GM19324 (cell line): ENCODE data around the gene TBCB.
"Not testable (repeated sequence)": the region's sequence is repeated elsewhere in the genome, so short reads cannot be mapped to it uniquely, and the experiment has no call there.

ENCODE experiments used
- ATAC-seq: cut with Tn5 transposase; IDR thresholded peaks from one replicate; pipeline ENCODE4 v1.9.1; 2021; ENCODE audit warnings: mild to moderate bottlenecking, moderate library complexity; ENCODE audit not compliant: unreplicated experiment, low FRiP score

Gene TBCB

DNA sequence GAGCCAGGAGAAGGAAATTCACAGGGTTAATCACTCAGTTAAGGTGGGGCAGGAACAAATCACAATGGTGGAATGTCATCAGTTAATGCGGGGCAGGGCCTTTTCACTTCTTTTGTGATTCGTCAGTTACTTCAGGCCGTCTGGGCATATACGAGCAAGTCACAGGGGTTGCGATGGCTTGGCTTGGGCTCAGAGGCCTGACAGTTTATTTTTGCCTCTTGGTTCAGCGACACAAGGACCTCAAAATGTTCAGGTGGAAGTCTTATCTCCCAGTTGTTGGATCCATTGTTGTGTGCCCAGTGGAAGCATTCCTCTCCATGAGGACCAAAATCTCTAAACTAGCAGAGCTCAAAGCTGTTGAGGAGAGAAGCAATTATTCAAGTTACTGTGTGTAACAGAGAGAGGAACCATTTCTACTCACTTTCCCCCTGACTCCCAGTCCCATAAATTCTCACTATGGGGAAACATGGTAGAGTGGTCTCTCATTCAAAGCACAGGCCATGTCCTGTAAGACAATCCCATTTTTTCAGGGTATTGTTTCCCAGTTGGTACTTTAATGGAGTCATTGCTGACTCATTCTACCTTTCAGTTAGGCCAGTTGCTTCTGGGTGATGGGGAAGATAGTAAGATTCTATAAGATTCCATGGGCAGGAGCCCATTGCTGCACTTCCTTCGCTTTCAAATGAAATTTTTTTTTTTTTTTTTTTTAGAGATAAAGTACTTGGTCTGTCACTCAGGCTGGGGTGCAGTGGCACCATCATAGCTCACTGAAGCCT is 45.7 kb downstream of the TBCB start:
- ATAC-seq: no peak

DNA sequence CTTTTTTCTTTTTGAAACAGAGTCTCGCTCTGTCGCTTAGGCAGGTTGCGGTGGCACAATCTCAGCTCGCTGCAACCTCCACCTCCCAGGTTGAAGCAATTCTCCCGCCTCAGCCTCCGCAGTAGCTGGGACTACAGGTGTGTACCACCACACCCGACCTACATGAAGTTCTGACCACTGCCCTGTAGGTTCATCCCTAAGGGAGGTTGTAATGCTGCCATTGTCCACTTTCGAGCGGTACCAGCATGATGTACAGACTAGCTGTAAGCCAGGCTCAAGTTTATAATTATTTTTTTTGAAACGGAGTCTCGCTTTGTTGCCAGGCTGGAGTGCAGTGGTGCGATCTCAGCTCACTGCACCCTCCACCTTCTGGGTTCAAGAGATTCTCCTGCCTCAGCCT is 48.5 kb downstream of the TBCB start:
- no peak for ATAC-seq

DNA sequence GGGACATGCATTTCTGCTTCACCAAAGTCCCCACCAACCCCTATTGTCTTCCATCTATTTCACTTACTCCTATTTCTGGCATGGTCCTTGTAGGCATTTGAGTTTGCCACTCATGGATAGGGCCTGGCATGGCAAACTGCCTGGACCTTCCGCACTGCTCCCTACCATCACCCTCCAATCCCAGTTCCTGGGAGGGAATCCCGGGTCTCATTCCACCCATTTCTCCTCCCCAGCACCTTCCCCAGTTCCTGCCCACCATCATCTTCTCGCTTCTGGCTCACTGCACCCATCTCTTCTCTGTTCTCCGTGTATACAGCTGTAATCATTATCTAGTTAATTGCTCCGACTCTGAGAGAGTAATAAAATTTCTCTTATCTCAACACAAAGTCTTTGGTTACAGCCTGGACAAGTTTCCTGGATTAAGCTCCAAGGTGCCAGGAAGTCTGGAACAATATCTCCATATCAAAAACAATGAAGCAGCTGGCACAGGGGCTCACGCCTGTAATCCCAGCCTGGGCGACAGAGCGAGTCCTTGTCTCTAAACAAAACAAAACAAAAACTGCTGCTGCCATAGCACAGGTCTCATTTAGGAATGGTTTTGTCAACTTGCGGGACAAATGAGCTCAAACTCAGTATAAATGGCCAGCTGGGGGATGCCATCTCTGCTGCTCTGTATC is 54.0 kb downstream of the TBCB start:
- ATAC-seq: no peak

DNA sequence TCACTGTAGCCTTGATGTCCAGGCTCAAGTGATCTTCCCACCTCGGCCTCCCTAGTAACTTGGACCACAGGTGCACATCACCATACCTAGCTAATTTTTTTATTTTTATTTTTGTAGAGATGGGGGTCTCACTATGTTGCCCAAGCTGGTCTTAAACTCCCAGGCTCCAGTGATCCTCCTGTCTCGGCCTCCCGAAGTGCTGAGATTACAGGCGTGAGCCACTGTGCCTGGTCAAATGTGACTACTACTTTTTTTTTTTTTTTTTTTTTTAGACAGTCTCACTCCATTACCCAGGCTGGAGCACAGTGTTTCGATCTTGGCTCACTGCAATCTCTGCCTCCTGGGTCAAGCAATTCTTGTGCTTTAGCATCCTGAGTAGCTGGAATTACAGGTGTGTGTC is 57.6 kb downstream of the TBCB start:
- ATAC-seq: no peak

DNA sequence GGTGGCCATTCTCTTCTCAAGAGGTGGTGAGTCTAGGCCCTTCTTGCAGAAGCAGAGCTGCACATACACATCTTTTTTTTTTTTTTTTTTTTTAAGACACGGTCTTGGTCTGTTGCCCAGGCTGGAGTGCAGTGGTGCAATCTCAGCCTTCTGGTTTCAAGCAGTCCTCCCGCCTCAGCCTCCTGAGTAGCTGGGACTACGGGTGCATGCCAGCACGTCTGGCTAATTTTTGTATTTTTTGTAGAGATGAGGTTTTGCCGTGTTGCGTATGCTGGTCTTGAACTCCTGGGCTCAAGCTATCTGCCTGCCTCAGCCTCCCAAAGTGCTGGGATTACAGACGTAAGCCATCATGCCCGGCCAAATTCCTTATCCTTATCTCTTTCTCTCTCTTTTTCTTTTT is 58.6 kb downstream of the TBCB start:
- ATAC-seq: not testable (repeated sequence)
